Measurements from ENCODE around the gene ARG2. TPM values are rescaled to one million over a fixed set of nuclear protein-coding genes. Genes with fewer than 3 reads are reported as not detected.

Gene ARG2
- total RNA-seq, 1 experiment from 2014 or later = 7.0 TPM

- no peaks in the 10 kb centered on the region for H3K9me3 ChIP-seq (ENCODE audit: control insufficient read depth in 1 of 2, insufficient read depth in 1 of 2, low read depth in 1 of 2, low read length in 2 of 2)
- H3K27ac ChIP-seq (ENCODE audit: low read depth, low read length) = no peak overlapping the region
- H3K79me2 ChIP-seq (ENCODE audit: insufficient read depth, low read length) = no peaks in the 10 kb centered on the region
- no peaks in the 10 kb centered on the region for H4K20me1 ChIP-seq (ENCODE audit: insufficient read depth)
- DNase-seq (ENCODE audit: low read depth, low spot score) = peak; percentile 47
- H3K4me2 ChIP-seq (ENCODE audit: low read length) = no peak overlapping the region
- ChIA-PET RAD21 (ENCODE audit: low non-redundant PET in 1 of 2, low total read pairs in 2 of 2, uncharacterized antibody in 2 of 2, unreplicated experiment in 2 of 2) (interaction anchor here (0.8 to 3.1 kb wide), 5 partner anchors 57 to 120 kb away, joined by 3 to 20 read pairs (median 3); no protein-coding TSS in a partner anchor), CTCF (interaction anchor here (0.6 to 8.1 kb wide), 11 partner anchors 12 to 1225 kb away, joined by 3 to 117 read pairs (median 5); partner anchors contain the start of genes PIGH and RDH12), POLR2A (interaction anchor here (1.3 to 2.1 kb wide), 3 partner anchors 83 to 120 kb away, joined by 4 to 12 read pairs (median 7); partner anchors contain the start of gene RDH11)
- no TSS peak for BruUV-seq (replicated peaks)
- H3K9ac ChIP-seq (ENCODE audit: low read length) = no peak overlapping the region
- H3K4me3 ChIP-seq (replicated peaks in 1 of 2; ENCODE audit: low read depth in 1 of 2, low read length in 2 of 2) = no peak overlapping the region
- no peak overlapping the region for H2AFZ ChIP-seq (ENCODE audit: low read depth, low read length, poor library complexity, severe bottlenecking)
- peaks cover 13 to 17% of the 10 kb centered on the region in 2 experiments; a peak in 3 of 4 replicates for H3K36me3 ChIP-seq (ENCODE audit: control insufficient read depth in 1 of 2, insufficient read depth in 2 of 2, low read length in 2 of 2)
- peak; percentile 97 for ATAC-seq
- intact Hi-C loops (cut with micrococcal nuclease) = loop anchor here (1.0 to 10.0 kb wide), 3 partner anchors 83 to 351 kb away; no protein-coding TSS in a partner anchor
- TF ChIP-seq CEBPB (IDR thresholded peaks at IDR 0.05; ENCODE audit: low read depth) (no peak), ZBTB33 (IDR thresholded peaks at IDR 0.05; ENCODE audit: extremely low read depth, insufficient replicate concordance, low read length) (no peak), RAD21 (IDR thresholded peaks at IDR 0.05; ENCODE audit: low read depth) (peak; percentile 90), ATF3 (IDR thresholded peaks at IDR 0.05) (no peak), FOSL1 (IDR thresholded peaks at IDR 0.05; ENCODE audit: low read depth) (no peak), EZH2 (IDR thresholded peaks at IDR 0.05) (no peak), SRF (IDR thresholded peaks at IDR 0.05; ENCODE audit: low read depth) (no peak)
- TF ChIP-seq, protein P1, sequence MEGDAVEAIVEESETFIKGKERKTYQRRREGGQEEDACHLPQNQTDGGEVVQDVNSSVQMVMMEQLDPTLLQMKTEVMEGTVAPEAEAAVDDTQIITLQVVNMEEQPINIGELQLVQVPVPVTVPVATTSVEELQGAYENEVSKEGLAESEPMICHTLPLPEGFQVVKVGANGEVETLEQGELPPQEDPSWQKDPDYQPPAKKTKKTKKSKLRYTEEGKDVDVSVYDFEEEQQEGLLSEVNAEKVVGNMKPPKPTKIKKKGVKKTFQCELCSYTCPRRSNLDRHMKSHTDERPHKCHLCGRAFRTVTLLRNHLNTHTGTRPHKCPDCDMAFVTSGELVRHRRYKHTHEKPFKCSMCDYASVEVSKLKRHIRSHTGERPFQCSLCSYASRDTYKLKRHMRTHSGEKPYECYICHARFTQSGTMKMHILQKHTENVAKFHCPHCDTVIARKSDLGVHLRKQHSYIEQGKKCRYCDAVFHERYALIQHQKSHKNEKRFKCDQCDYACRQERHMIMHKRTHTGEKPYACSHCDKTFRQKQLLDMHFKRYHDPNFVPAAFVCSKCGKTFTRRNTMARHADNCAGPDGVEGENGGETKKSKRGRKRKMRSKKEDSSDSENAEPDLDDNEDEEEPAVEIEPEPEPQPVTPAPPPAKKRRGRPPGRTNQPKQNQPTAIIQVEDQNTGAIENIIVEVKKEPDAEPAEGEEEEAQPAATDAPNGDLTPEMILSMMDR (IDR thresholded peaks at IDR 0.05 in 2 of 3, conservative IDR thresholded peaks at IDR 0.05 in 1 of 3; ENCODE audit: borderline replicate concordance in 1 of 3, insufficient read depth in 1 of 3, low read depth in 2 of 3, low read length in 2 of 3) = peak; percentile 79 to 85 (median 80)
- no peaks in the 10 kb centered on the region for H3K4me1 ChIP-seq (ENCODE audit: control insufficient read depth in 1 of 2, insufficient read depth in 2 of 2, low read length in 2 of 2)
- H3K27me3 ChIP-seq (ENCODE audit: insufficient read depth, low read length) = no peaks in the 10 kb centered on the region
- H3K9me2 ChIP-seq (ENCODE audit: insufficient read depth) = no peaks in the 10 kb centered on the region
These were observed 35.7 kb upstream of the ARG2 start for GRCh38 chr14:67583711-67584644.
